ENCODE measurements around the gene TBX15. TPM values are rescaled to one million over a fixed set of nuclear protein-coding genes. Genes with fewer than 3 reads are reported as not detected.
"Not testable (repeated sequence)": the region's sequence is repeated elsewhere in the genome, so short reads cannot be mapped to it uniquely, and the experiment has no call there.

Gene TBX15
- total RNA-seq, 4 donors from 2014 or later, result 0.45 to 1.6 (median 0.56) TPM

- peak; percentile 72 for ATAC-seq
- Histone ChIP-seq H3K36me3 (no peaks in the 10 kb centered on the region), H3K27ac (no peak overlapping the region), H3K27me3 (peaks cover 8% of the 10 kb centered on the region), H3K9me3 (no peaks in the 10 kb centered on the region), H3K4me3 (no peak overlapping the region), H3K4me1 (no peaks in the 10 kb centered on the region)
- TF ChIP-seq CTCF (IDR thresholded peaks at IDR 0.05) (no peak), POLR2AphosphoS5 (IDR thresholded peaks at IDR 0.05) (no peak), POLR2A (IDR thresholded peaks at IDR 0.05) (no peak), EP300 (IDR thresholded peaks at IDR 0.05) (no peak)
- WGBS, 2 donors (ENCODE audit: low coverage in 1 of 2), result 30 to 64% methylated on average over 4 of the region's 7 CpGs
Observed at GRCh38 chr1:118960567-118961136, 27.5 kb downstream of the TBX15 start.

GRCh38 chr1:118960026-118960561 lies 28.0 kb downstream of the TBX15 start:
- peaks cover 8% of the 10 kb centered on the region for H3K27me3 ChIP-seq
- ATAC-seq, result no peak
- H3K9me3 ChIP-seq, result no peaks in the 10 kb centered on the region
- H3K4me3 ChIP-seq, result no peak overlapping the region
- no peak overlapping the region for H3K27ac ChIP-seq
- H3K36me3 ChIP-seq, result no peaks in the 10 kb centered on the region
- 36 to 58% methylated on average over 4 to 5 of the region's 7 CpGs for WGBS, 2 donors (ENCODE audit: low coverage in 1 of 2)
- TF ChIP-seq POLR2AphosphoS5 (IDR thresholded peaks at IDR 0.05), result no peak
- no peak for TF ChIP-seq POLR2A (IDR thresholded peaks at IDR 0.05)
- TF ChIP-seq EP300 (IDR thresholded peaks at IDR 0.05), result no peak
- no peak for TF ChIP-seq CTCF (IDR thresholded peaks at IDR 0.05)
- no peaks in the 10 kb centered on the region for H3K4me1 ChIP-seq

GRCh38 chr1:118958937-118959631 lies 29.1 kb downstream of the TBX15 start:
- peaks cover 8% of the 10 kb centered on the region for H3K27me3 ChIP-seq
- ATAC-seq, result no peak
- WGBS, 2 donors (ENCODE audit: low coverage in 1 of 2), result 17 to 50% methylated on average over 1 of the region's 1 CpG
- no peak overlapping the region for H3K4me3 ChIP-seq
- H3K9me3 ChIP-seq, result no peaks in the 10 kb centered on the region
- H3K36me3 ChIP-seq, result no peaks in the 10 kb centered on the region
- H3K4me1 ChIP-seq, result no peaks in the 10 kb centered on the region
- no peak for TF ChIP-seq POLR2AphosphoS5 (IDR thresholded peaks at IDR 0.05)
- H3K27ac ChIP-seq, result no peak overlapping the region

GRCh38 chr1:118958140-118958539 lies 30.0 kb downstream of the TBX15 start:
- no peaks in the 10 kb centered on the region for H3K9me3 ChIP-seq
- H3K4me1 ChIP-seq, result no peaks in the 10 kb centered on the region
- 57 to 88% methylated on average over 3 of the region's 3 CpGs for WGBS, 2 donors (ENCODE audit: low coverage in 1 of 2)
- TF ChIP-seq CTCF (IDR thresholded peaks at IDR 0.05) (no peak), POLR2AphosphoS5 (IDR thresholded peaks at IDR 0.05) (no peak), EP300 (IDR thresholded peaks at IDR 0.05) (no peak), POLR2A (IDR thresholded peaks at IDR 0.05) (no peak)
- no peak overlapping the region for H3K27ac ChIP-seq
- H3K4me3 ChIP-seq, result no peak overlapping the region
- no peaks in the 10 kb centered on the region for H3K36me3 ChIP-seq
- H3K27me3 ChIP-seq, result peaks cover 8% of the 10 kb centered on the region
- ATAC-seq, result no peak

GRCh38 chr1:118957579-118957978 lies 30.6 kb downstream of the TBX15 start:
- not testable (repeated sequence) for H3K36me3 ChIP-seq, H3K9me3 ChIP-seq, H3K4me1 ChIP-seq, ATAC-seq, H3K27ac ChIP-seq, H3K4me3 ChIP-seq, H3K27me3 ChIP-seq
- WGBS, 2 donors (ENCODE audit: low coverage in 1 of 2), result 94 to 100% methylated on average over 7 of the region's 7 CpGs

Measured in gastroesophageal sphincter (tissue), 4 donors.